CD14-positive monocyte (primary cell): ENCODE measurements around the gene MPC1L. TPM values are rescaled to one million over a fixed set of nuclear protein-coding genes. Genes with fewer than 3 reads are reported as not detected.
A peak's percentile ranks its signal among the peaks of the same experiment; 100 is the strongest.
"Not testable (repeated sequence)": the region's sequence is repeated elsewhere in the genome, so short reads cannot be mapped to it uniquely, and the experiment has no call there.

Source experiments
- DNase-seq, 3 donors: peaks; one replicate each; pipeline ENCODE4 v3.0.0-alpha.2; 2011 to 2022
- H2AFZ ChIP-seq: 2 replicates; pipeline ENCODE4 v1.6.0; 2012; ENCODE audit warnings: mild to moderate bottlenecking, low read depth, low read length, inconsistent platforms; ENCODE audit not compliant: insufficient read depth, poor library complexity, severe bottlenecking
- H3K27ac ChIP-seq, 2 donors: 1 replicate in 1 of 2; 2 replicates in 1 of 2; pipeline ENCODE4 v1.5.1; 2012 to 2013; ENCODE audit warnings: low read length in 2 of 2, control low read depth in 1 of 2, inconsistent platforms in 1 of 2, low read depth in 1 of 2, mild to moderate bottlenecking in 1 of 2
- H3K27me3 ChIP-seq, 2 donors: one replicate each; pipeline versions ENCODE4 v1.6.0 to v1.6.1; 2011 to 2013; ENCODE audit warnings: low read length in 2 of 2; ENCODE audit not compliant: control insufficient read depth in 2 of 2, insufficient read depth in 2 of 2
- H3K36me3 ChIP-seq, 2 donors: replicated peaks in 1 of 2; 1 replicate in 1 of 2; 2 replicates in 1 of 2; pipeline versions ENCODE4 v1.5.1 to v1.6.1; 2012 to 2013; ENCODE audit warnings: low read length in 2 of 2, control low read depth in 1 of 2, inconsistent platforms in 1 of 2, mild to moderate bottlenecking in 1 of 2; ENCODE audit not compliant: insufficient read depth in 2 of 2, control insufficient read depth in 1 of 2
- H3K4me1 ChIP-seq, 2 donors: 1 replicate in 1 of 2; 2 replicates in 1 of 2; pipeline versions ENCODE4 v1.5.1 to v1.6.1; 2012 to 2013; ENCODE audit warnings: low read length in 2 of 2, control low read depth in 1 of 2, inconsistent platforms in 1 of 2, mild to moderate bottlenecking in 1 of 2, moderate library complexity in 1 of 2; ENCODE audit not compliant: insufficient read depth in 2 of 2, control insufficient read depth in 1 of 2
- H3K4me2 ChIP-seq: replicated peaks from 2 replicates; pipeline ENCODE3; 2012; ENCODE audit warnings: low read length, moderate library complexity, mild to moderate bottlenecking; ENCODE audit not compliant: poor library complexity, severe bottlenecking; ENCODE audit errors: extremely low read depth
- H3K4me3 ChIP-seq, 3 experiments: fragments of 200-600 bp in 1 of 3; sonication (generic) in 1 of 3; replicated peaks in 1 of 3; 1 replicate in 2 of 3; 2 replicates in 1 of 3; pipeline ENCODE4 v1.5.1; 2011 to 2013; ENCODE audit warnings: low read length in 3 of 3, mild to moderate bottlenecking in 3 of 3, control low read depth in 2 of 3, low read depth in 2 of 3, inconsistent platforms in 1 of 3, moderate library complexity in 1 of 3
- H3K79me2 ChIP-seq: 2 replicates; pipeline ENCODE4 v1.6.0; 2012; ENCODE audit warnings: mild to moderate bottlenecking, control low read depth, inconsistent platforms, low read length, moderate library complexity; ENCODE audit not compliant: insufficient read depth
- H3K9ac ChIP-seq: 2 replicates; pipeline ENCODE4 v1.6.0; 2017; ENCODE audit warnings: low read length, mild to moderate bottlenecking; ENCODE audit not compliant: insufficient read depth, poor library complexity, severe bottlenecking
- H3K9me3 ChIP-seq, 2 donors: replicated peaks in 1 of 2; 1 replicate in 1 of 2; 2 replicates in 1 of 2; pipeline versions ENCODE4 v1.5.1 to v1.6.1; 2012 to 2013; ENCODE audit warnings: low read length in 2 of 2, control low read depth in 1 of 2; ENCODE audit not compliant: control insufficient read depth in 1 of 2, insufficient read depth in 1 of 2
- H4K20me1 ChIP-seq: 2 replicates; pipeline ENCODE4 v1.6.0; 2012; ENCODE audit warnings: mild to moderate bottlenecking, low read length, control low read depth, moderate library complexity; ENCODE audit not compliant: insufficient read depth
- H3K27ac Mint-ChIP-seq, 7 donors: one replicate each; pipeline ENCODE4 v1.8.0; 2020; ENCODE audit warnings: mild to moderate bottlenecking in 7 of 7, mixed read lengths in 7 of 7, moderate library complexity in 6 of 7, inconsistent platforms in 2 of 7
- H3K27me3 Mint-ChIP-seq, 3 donors: one replicate each; pipeline ENCODE4 v1.8.0; 2021 to 2022; ENCODE audit warnings: low read depth in 3 of 3, mild to moderate bottlenecking in 3 of 3, mixed read lengths in 3 of 3, moderate library complexity in 3 of 3, inconsistent platforms in 1 of 3
- H3K36me3 Mint-ChIP-seq, 2 donors: one replicate each; pipeline ENCODE4 v1.8.0; 2020; ENCODE audit warnings: mixed read lengths in 2 of 2, inconsistent platforms in 1 of 2, mild to moderate bottlenecking in 1 of 2
- H3K4me1 Mint-ChIP-seq: one replicate; pipeline ENCODE4 v1.8.0; 2020; ENCODE audit warnings: mild to moderate bottlenecking, mixed read lengths
- H3K4me3 Mint-ChIP-seq, 2 donors: one replicate each; pipeline ENCODE4 v1.8.0; 2020; ENCODE audit warnings: mild to moderate bottlenecking in 2 of 2, mixed read lengths in 2 of 2, moderate library complexity in 1 of 2
- H3K9me3 Mint-ChIP-seq, 7 donors: one replicate each; pipeline ENCODE4 v1.8.0; 2020 to 2022; ENCODE audit warnings: mixed read lengths in 7 of 7, mild to moderate bottlenecking in 6 of 7, moderate library complexity in 6 of 7, inconsistent platforms in 2 of 7
- CTCF ChIP-seq: fragments of 200-600 bp; IDR thresholded peaks from one replicate; pipeline ENCODE4 v1.8.0; 2022; ENCODE audit warnings: antibody characterized with exemption, mild to moderate bottlenecking
- WGBS: methylation state at CpG from one replicate; pipeline ENCODE4 v1.1.5; 2013; ENCODE audit warnings: missing lambda C conversion rate; ENCODE audit not compliant: insufficient coverage; 5-methylcytosine and 5-hydroxymethylcytosine counted together
- intact Hi-C, 2 donors: fragments of 100-400 bp; cut with micrococcal nuclease; formaldehyde crosslinking; loops; one replicate each; pipeline versions ENCODE4 v1.15.0 to v1.15.1; 2023
- polyA plus RNA-seq, 3 donors: library from polyadenylated mRNA; depleted of rRNA in 1 of 3; unstranded in 2 of 3; stranded (reverse) in 1 of 3; fragments of 300-500 nt in 2 of 3; fragments of >200 nt in 1 of 3; fragmentation: Illumina TruSeq in 2 of 3; gene quantifications; 1 replicate in 2 of 3; 2 replicates in 1 of 3; pipeline ENCODE4 v1.2.3, GENCODE V29; 2012 to 2021

MPC1L gene
- polyA plus RNA-seq, 3 donors: not detected

- under 1% methylated on average over 50 of the region's 89 CpGs for WGBS
- Histone ChIP-seq H4K20me1 (peaks cover 36% of the 10 kb centered on the region), H3K4me2 (peak within 1 kb of the TSS; percentile 70), H3K27me3 (peaks cover 0 to 31% of the 10 kb centered on the region in 2 donors), H3K9ac (peak within 1 kb of the TSS; percentile 99), H3K9me3 (no peaks in the 10 kb centered on the region), H3K79me2 (peaks cover 50% of the 10 kb centered on the region), H3K4me3 (peak within 1 kb of the TSS; percentile 63 to 82 (median 71)), H3K4me1 (peaks cover 56 to 64% of the 10 kb centered on the region in 2 donors), H3K36me3 (no peaks in the 10 kb centered on the region), H3K27ac (peak within 1 kb of the TSS; percentile 92 to 94), H2AFZ (peak within 1 kb of the TSS; percentile 64)
- H3K27me3 Mint-ChIP-seq: peaks cover 0 to 48% (median 0%) of the 10 kb centered on the region in 3 donors
- peaks cover 0 to 20% (median 0%) of the 10 kb centered on the region in 7 donors for H3K9me3 Mint-ChIP-seq
- no peak for TF ChIP-seq CTCF
- intact Hi-C loops: loop anchor here (5.0 to 10.0 kb wide), 2 partner anchors 62 to 64 kb away; partner anchors contain the start of gene CXorf38 (in 1 of the 2)
- H3K4me1 Mint-ChIP-seq: peaks cover 53% of the 10 kb centered on the region
- H3K36me3 Mint-ChIP-seq: peaks cover 0 to 6% of the 10 kb centered on the region in 2 donors
- peak within 1 kb of the TSS; percentile 92 to 98 (median 96) for H3K27ac Mint-ChIP-seq
- peak within 1 kb of the TSS; percentile 80 to 86 for H3K4me3 Mint-ChIP-seq
- DNase-seq: peak; percentile 92 to 95 (median 95)
Measured at GRCh38 chrX:40580537-40581335, 42.5 kb upstream of the MPC1L start, which contains the start of gene ATP6AP2. Gene ATP6AP2 (plus strand): TSS chrX:40580970. CDS start chrX:40581066, 96 bp downstream.

GRCh38 chrX:40581336-40581920 is 41.8 kb upstream of the MPC1L start:
- H2AFZ ChIP-seq: peak overlapping the region; percentile 64
- intact Hi-C loops: loop anchor here (5.0 to 10.0 kb wide), 2 partner anchors 61 to 63 kb away; partner anchors contain the start of gene CXorf38 (in 1 of the 2)
- H4K20me1 ChIP-seq: peaks cover 43% of the 10 kb centered on the region
- Mint-ChIP-seq H3K27me3 (peaks cover 0 to 53% (median 0%) of the 10 kb centered on the region in 3 donors), H3K4me3 (peak overlapping the region; percentile 73 to 76), H3K9me3 (peaks cover 0 to 20% (median 0%) of the 10 kb centered on the region in 7 donors), H3K36me3 (peaks cover 0 to 6% of the 10 kb centered on the region in 2 donors), H3K27ac (peak overlapping the region; percentile 90 to 96 (median 93)), H3K4me1 (peaks cover 54% of the 10 kb centered on the region)
- peaks cover 56 to 64% of the 10 kb centered on the region in 2 donors for H3K4me1 ChIP-seq
- H3K36me3 ChIP-seq: no peaks in the 10 kb centered on the region
- no CpG with 5 or more reads among the region's 15 CpGs for WGBS
- H3K9me3 ChIP-seq: no peaks in the 10 kb centered on the region
- peak overlapping the region; percentile 63 to 82 (median 71) for H3K4me3 ChIP-seq
- no peak for TF ChIP-seq CTCF
- peak overlapping the region; percentile 92 to 94 for H3K27ac ChIP-seq
- H3K9ac ChIP-seq: peak overlapping the region; percentile 99
- peaks cover 0 to 36% of the 10 kb centered on the region in 2 donors for H3K27me3 ChIP-seq
- H3K79me2 ChIP-seq: peaks cover 57% of the 10 kb centered on the region
- H3K4me2 ChIP-seq: peak overlapping the region; percentile 70
- peak; percentile 79 to 88 (median 85) for DNase-seq

- intact Hi-C loops: loop anchor here (5.0 to 10.0 kb wide), 2 partner anchors 60 to 63 kb away; partner anchors contain the start of gene CXorf38 (in 1 of the 2)
- H2AFZ ChIP-seq, H3K36me3 Mint-ChIP-seq, H3K36me3 ChIP-seq, DNase-seq, H3K9me3 ChIP-seq: not testable (repeated sequence)
- peaks cover 0 to 39% of the 10 kb centered on the region in 2 donors for H3K27me3 ChIP-seq
- peak overlapping the region in 1 of 3 experiments; percentile 82 for H3K4me3 ChIP-seq
- peaks cover 51% of the 10 kb centered on the region for H4K20me1 ChIP-seq
- peak overlapping the region; percentile 88 to 96 (median 93) for H3K27ac Mint-ChIP-seq
- H3K9ac ChIP-seq: peak overlapping the region; percentile 5
- H3K79me2 ChIP-seq: peaks cover 65% of the 10 kb centered on the region
- H3K4me1 Mint-ChIP-seq: peaks cover 49% of the 10 kb centered on the region
- H3K27ac ChIP-seq: peak overlapping the region; percentile 92 to 94
- peaks cover 0 to 53% (median 0%) of the 10 kb centered on the region in 3 donors for H3K27me3 Mint-ChIP-seq
- peak overlapping the region in 1 of 2 donors; percentile 73 for H3K4me3 Mint-ChIP-seq
- 80% methylated on average over 1 of the region's 13 CpGs for WGBS
- H3K9me3 Mint-ChIP-seq: peaks cover 0 to 20% (median 0%) of the 10 kb centered on the region in 7 donors
- peaks cover 53 to 60% of the 10 kb centered on the region in 2 donors for H3K4me1 ChIP-seq
- peak overlapping the region; percentile 70 for H3K4me2 ChIP-seq
Measured at GRCh38 chrX:40582178-40582577, 41.0 kb upstream of the MPC1L start.
